ENCODE data around the gene RPS14. TPM values are rescaled to one million over a fixed set of nuclear protein-coding genes. Genes with fewer than 3 reads are reported as not detected.

Gene RPS14
- total RNA-seq (2022; extraction: Qiagen RNA extraction): 2,953 to 3,095 TPM (median 3,059 TPM) in 5 replicates

GRCh38 chr5:150449517-150450339, at the start of gene RPS14:
RPS14 (minus strand) TSS chr5:150449739; CDS start chr5:150447733, 2,006 bp downstream.

GRCh38 chr5:150412319-150413175, 37.0 kb downstream of the RPS14 start, which contains the start of gene CD74:
CD74 (minus strand) TSS chr5:150412910; CDS start chr5:150412749, 161 bp downstream.

Other genes starting within 250 kb of the RPS14 start
- gene CAMK2A, start 160.0 kb downstream of the RPS14 start, total RNA-seq (2022; extraction: Qiagen RNA extraction): 0.76 to 1.3 TPM (median 0.86 TPM) in 5 replicates
- 30.7 to 50.7 TPM (median 44.2 TPM) in 5 replicates for gene ARSI, start 146.8 kb downstream of the RPS14 start, total RNA-seq (2022; extraction: Qiagen RNA extraction)
- gene TCOF1, start 92.0 kb downstream of the RPS14 start, total RNA-seq (2022; extraction: Qiagen RNA extraction): 71.2 to 88.1 TPM (median 83.5 TPM) in 5 replicates
- gene CD74, start 36.8 kb downstream of the RPS14 start, total RNA-seq (2022; extraction: Qiagen RNA extraction): 0.09 to 0.13 TPM (median 0.10 TPM) in 4 of 5 replicates, not detected in the other
- gene NDST1, start 58.4 kb upstream of the RPS14 start, total RNA-seq (2022; extraction: Qiagen RNA extraction): 49.9 to 71.9 TPM (median 62.0 TPM) in 5 replicates
- gene SYNPO, start 190.9 kb upstream of the RPS14 start, total RNA-seq (2022; extraction: Qiagen RNA extraction): 23.3 to 30.9 TPM (median 28.2 TPM) in 5 replicates
- 0.06 to 0.31 TPM (median 0.15 TPM) in 4 of 5 replicates, not detected in the other for gene MYOZ3, start 211.5 kb upstream of the RPS14 start, total RNA-seq (2022; extraction: Qiagen RNA extraction)

Data from A549 treated with CORT108297 at 1 μM for 4 hours (cell line).